GM13976 (cell line): Measurements from ENCODE around the gene PRKCSH.

Source experiments
- DNase-seq: peaks from one replicate; pipeline ENCODE4 v3.0.0; 2012; ENCODE audit warnings: low spot score
- CTCF ChIP-seq: IDR thresholded peaks from 2 replicates; pipeline ENCODE4 v1.5.1; 2012; ENCODE audit warnings: borderline replicate concordance, mild to moderate bottlenecking; ENCODE audit not compliant: insufficient read depth; ENCODE audit errors: extremely low read depth, missing control alignments, control extremely low read depth
- in situ Hi-C: fragments of 300-500 bp; cut with MboI; formaldehyde crosslinking; loops from one replicate; pipeline ENCODE4 v1.12.0; 2022; ENCODE audit warnings: low sequenced_read_pairs, mixed read lengths, inconsistent platforms; ENCODE audit not compliant: unreplicated experiment

PRKCSH gene

GRCh38 chr19:11445141-11445540, 9.7 kb downstream of the PRKCSH start:
- TF ChIP-seq CTCF, result no peak
- DNase-seq, result no peak
- in situ Hi-C loops, result no loop called here

DNA sequence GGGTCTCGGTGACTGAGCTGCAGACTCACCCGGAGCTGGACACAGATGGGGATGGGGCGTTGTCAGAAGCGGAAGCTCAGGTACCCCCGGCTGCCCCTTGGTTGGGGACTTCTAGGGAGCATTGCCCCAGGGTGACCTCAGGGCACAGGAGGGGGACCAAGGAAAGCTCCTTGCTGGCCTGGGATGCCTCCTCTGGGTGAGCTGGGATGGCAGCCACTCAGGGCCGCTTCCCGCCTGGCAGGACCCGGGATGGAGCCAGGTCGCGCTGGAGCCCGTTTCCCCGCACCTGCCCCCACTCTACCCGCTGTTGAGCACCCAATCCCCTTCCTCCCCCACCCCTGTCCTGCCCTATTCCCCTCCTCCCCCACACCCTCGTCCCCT, 10.8 kb downstream of the PRKCSH start:
- in situ Hi-C loops, result no loop called here
- DNase-seq, result no peak
- TF ChIP-seq CTCF, result no peak

GRCh38 chr19:11446652-11447301, 11.3 kb downstream of the PRKCSH start:
- in situ Hi-C loops, result no loop called here
- TF ChIP-seq CTCF, result peak; percentile 87
- peak; percentile 81 for DNase-seq

DNA sequence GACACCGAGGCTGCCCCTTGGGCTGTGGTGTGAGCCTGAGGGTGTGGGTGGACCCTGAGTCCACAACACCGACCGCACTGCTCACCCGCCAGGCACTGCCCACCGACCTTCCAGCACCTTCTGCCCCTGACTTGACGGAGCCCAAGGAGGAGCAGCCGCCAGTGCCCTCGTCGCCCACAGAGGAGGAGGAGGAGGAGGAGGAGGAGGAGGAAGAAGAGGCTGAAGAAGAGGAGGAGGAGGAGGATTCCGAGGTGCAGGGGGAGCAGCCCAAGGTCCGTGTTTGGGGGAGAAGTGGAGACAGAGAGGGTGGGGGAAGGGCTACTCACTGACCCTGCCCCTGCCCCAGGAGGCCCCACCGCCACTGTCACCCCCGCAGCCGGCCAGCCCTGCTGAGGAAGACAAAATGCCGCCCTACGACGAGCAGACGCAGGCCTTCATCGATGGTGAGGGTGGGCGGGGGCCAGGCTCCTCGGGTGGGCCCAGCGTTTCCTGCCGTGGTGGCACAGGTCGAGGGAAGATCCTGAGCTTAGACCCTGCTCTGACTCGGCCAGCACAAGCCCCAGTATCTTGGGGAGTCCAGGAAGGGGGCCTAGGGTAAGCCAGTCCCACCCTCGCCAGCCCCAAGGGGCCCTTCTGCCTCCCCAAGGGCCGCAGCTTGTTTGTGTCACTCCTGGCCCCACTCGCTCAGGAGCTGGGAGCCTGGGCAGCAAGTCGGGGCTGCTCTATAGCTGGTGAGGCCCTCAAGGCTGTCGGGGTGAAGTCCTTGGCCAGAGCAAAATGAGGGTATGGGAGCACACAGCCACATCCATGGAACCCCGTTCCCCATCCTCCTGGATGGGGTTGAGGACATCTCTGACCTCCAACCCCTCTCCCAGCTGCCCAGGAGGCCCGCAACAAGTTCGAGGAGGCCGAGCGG, 12.2 kb downstream of the PRKCSH start:
- in situ Hi-C loops, result no loop called here
- no peak for TF ChIP-seq CTCF
- DNase-seq, result no peak

DNA sequence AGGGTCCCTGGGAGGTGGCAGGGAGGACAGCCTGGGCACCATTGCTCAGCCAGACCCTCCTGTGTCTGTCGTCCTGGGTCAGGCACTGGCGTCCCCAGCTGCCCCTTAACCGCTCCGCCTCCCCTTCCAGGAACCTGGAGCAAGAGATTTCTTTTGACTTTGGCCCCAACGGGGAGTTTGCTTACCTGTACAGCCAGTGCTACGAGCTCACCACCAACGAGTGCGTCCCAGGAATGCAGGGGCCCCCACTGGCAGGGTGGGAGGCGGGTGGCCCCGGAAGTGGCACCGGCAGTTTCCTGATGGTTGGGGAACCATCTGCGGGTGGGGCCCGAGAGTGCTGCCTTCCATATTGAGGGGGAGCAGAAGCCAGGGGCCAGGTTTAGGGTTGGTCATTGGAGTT, 13.0 kb downstream of the PRKCSH start:
- no peak for TF ChIP-seq CTCF
- in situ Hi-C loops, result no loop called here
- no peak for DNase-seq

DNA sequence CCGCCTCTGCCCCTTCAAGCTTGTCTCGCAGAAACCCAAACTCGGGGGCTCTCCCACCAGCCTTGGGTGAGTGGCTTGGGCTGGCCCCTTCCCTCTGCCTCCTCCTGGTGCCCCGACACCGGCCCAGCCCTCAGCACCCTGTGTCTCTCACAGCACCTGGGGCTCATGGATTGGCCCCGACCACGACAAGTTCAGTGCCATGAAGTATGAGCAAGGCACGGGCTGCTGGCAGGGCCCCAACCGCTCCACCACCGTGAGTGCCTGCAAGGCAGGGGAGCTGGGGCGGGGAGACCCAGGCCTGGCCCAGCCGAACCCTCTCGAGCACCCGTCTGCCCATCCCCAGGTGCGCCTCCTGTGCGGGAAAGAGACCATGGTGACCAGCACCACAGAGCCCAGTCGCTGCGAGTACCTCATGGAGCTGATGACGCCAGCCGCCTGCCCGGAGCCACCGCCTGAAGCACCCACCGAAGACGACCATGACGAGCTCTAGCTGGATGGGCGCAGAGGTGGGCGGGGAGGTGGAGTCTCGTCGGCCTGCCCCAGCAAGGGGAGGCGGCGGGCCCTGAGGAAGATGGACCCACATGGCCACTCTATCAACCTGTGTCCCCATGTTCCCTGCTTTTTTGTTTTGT, 13.6 kb downstream of the PRKCSH start:
- DNase-seq, result no peak
- no peak for TF ChIP-seq CTCF
- in situ Hi-C loops, result no loop called here
